Activated T-cell treated with anti-CD3 and anti-CD28 coated beads for 4 hours (primary cell): ENCODE data around the gene BAG5.

Experiments
- DNase-seq: peaks from one replicate; pipeline ENCODE4 v3.0.0-alpha.2; 2020

The BAG5 gene

GRCh38 chr14:103545915-103546651 is 16.4 kb downstream of the BAG5 start:
- no peak for DNase-seq

DNA sequence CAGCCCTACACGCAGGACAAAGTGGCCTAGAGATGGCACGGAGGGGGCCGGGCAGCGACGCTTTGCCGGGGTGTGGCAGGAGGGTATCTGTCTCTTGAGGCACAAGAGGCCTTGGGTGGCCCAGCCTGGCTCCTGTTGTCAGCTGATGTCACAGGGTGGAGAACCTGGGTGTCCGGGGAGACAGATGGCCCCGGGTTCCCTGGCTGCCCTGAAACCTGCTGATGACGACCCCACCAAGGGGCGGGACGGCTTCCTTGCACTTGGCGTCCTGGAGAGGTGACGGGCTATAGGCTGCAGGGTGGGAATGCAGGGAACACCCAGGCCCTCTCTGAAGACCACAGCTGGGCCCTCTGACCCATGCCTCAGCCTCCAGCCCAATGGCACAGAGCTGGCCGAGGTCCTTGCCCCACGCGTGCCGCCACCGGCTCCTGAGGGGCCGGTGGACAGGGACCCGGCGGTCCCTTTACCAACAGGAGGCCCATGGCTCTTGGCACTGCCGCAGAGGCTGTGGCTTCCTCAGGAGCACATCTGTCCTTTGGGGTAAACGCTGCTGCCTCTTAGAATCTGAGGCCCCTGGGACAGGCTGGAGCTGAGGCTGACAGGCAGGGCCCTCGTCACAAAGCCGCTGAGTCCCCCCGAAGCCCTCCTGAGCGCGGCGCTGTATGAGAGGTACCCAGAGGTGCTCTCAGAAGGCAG is 17.1 kb downstream of the BAG5 start:
- DNase-seq: no peak

DNA sequence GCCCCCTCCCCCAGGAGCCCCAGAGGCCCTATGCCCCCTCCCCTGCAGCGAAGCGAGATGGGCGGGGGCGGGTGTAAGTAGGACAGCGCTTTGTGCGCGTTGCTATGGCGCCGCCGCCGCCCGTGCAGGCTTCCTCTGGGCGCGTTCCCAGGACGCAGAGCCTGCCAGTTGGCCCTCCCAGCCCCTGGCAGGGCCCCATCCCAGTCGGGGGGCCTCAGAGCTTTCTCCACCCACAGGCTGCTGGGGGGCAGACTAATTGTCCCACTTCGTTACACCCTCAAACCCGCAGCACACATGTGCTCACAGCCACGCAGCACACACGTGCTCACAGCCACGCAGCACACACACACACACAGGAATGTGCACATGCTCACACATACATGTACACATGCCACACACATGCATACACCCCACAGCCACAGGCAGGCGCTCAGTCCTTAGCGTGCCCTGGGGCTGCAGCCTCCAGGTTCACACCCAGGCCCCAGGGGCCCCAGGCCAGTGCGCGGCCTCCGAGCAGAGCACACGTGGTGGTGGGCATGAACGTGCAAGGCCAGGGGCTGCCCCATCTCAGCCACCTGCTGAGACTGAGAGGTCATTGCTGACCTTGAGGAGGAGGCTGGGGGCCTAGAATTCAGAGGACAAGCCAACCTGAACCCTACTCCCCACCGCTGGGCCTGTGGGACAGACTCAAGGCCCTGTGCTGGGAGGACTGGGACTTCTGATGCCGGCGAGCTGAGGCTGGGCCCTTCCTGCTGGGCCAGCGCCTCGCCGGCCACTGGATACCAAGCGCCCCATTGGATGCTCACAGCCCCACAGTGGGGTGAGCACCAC is 17.9 kb downstream of the BAG5 start:
- DNase-seq: no peak

DNA sequence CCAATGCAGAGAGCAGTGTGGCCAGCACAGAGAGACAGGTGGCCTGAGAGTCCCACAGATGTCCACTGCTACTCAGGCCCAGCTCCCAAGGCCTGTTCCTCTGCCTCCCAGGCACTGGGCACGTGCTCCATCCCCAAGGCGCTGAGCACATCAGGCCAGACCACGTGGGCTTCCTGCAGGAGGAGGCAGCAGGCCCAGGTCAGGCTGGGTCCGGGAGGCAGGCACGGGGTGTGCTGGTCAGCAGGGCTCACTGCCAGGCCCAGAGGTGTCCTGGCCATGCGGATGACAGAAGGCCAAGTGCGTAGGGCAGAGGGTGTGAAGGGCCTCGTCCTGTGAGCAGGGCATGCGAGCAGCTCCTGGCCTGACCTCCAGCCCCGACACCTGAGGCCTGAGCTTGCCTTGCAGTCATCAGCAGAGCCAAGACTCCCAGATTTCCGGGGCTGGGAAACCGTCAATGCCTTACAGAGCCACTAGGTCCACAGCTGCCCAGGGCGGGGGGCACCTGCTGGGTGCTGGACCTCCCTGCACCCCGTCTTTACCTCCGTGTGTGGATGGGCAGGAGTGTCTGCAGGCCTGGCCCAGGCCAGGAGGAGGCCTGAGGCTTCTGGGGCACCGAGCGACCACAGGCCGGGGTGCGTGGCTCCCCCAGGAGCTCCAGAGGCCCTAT is 18.6 kb downstream of the BAG5 start:
- DNase-seq: no peak

DNA sequence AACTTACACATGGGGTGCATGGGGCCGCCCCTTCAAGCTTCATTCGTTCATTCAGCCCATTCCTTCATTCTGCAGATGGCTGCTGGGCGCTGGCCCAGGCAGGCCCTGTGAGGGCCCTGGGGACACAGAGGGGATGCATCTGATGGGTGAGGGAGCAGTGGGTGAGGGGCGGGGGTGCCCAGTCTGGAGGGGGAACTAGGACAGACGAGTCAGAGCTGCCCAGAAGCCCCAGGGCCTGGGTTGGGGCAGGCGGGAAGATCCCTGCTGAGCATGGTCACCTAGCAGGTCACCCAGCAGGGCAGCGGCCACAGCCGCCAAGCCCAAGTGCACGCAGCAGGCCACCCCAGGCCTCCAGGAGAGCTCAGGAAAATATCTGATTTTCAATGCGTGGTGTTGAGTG is 19.3 kb downstream of the BAG5 start:
- no peak for DNase-seq

DNA sequence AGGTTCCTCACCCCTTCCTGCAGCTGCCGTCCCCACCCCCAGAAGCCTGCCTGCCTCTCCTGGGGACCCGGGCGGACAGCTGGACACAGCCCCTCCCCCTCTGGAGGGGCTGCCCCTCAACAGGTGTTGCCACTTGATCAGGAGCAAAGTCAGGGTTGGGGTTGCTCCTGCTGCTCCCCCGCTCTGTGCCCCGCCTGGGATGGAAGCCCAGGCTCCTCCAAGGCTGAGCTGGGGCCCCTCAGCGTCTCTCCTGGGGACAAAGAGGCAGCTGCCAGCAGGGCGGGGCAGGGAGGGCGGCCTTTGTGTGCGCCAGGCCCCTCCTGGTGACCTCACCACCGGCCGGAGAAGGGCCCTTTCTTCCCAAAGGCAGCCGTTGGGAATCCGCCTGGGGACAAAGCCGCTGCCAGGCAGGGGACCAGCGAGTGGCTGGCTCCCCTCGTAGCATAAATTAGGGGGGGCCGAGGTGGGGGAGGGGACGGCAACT is 19.8 kb downstream of the BAG5 start:
- no peak for DNase-seq

GRCh38 chr14:103541709-103542604 is 20.5 kb downstream of the BAG5 start:
- no peak for DNase-seq

DNA sequence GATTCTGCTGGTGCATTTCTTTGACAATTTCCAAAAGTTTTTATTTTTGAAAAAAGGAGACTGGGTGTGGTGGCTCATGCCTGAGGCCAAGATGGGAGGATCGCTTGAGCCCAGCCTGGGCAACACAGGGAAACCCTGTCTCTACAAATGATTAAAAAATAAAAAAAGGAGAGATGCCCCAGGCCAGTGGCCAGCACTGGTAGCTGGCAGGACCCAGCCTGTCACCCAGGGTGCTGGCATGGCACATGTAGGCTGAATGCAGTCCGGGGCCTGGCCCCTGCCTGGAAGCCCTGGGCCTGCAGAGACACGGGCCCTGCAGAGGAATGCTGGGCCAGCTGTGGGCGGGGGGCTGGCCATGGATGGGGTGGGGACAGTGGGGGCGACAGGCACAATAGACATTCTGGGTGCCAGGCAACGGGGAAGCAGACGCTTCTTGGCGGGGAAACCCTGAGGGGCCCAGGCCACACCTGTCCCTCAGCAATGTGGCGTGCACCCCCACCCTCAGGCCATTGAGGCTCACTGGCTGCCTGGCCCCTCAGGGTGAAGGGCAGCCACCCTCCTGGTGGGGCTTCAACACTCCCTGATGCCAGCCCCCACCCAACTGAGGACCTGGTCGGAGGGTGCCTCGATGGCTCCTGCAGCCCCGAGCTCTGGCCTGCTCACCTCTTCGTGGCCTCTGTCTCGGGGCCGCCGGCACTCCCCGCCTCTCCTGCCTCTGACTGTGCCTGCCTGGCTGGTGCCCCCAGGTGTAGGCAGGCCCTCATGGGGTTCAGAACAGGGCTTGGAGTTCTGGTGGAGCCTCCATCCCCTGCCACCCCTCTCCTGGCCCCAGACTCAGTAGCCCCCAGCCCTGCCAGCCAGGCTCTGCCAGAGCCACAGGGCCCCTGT is 21.4 kb downstream of the BAG5 start:
- no peak for DNase-seq

DNA sequence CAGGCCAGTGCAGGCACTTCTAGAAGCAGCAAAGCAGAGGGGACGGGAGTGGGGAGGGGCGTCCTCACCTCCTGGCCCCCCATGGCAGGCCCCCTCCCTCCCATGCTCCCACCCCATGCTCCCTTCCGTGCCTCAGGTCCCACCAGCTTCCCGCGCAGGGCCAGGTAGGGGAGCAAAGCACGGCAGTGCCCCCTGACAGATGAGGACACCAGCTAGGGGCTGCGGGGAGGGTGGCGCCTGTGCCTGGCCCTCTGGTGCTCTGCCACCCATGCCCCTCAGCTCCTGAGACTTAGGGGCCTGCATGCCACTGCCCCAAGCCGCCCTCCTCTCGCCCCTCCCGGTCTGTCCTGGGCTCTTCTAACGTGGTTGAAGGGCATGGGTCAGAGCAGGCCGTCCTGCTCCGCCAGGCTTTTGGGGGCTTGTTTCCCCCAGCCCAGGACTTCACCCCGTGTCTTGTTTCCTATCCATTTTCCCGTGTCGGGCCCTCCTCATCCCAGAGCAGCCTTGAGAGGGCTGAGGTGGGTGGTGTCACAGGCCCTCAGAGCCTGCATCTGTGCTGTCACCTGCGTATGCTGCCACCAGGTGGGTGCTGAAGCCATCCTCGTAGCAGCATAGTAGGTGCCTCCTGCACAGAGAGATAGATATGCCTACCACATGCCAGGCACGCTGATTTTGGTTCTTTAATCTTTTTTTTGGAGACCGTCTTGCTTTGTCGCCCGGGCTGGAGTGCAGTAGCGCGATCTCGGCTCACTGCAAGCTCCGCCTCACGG is 23.2 kb downstream of the BAG5 start:
- DNase-seq: no peak

DNA sequence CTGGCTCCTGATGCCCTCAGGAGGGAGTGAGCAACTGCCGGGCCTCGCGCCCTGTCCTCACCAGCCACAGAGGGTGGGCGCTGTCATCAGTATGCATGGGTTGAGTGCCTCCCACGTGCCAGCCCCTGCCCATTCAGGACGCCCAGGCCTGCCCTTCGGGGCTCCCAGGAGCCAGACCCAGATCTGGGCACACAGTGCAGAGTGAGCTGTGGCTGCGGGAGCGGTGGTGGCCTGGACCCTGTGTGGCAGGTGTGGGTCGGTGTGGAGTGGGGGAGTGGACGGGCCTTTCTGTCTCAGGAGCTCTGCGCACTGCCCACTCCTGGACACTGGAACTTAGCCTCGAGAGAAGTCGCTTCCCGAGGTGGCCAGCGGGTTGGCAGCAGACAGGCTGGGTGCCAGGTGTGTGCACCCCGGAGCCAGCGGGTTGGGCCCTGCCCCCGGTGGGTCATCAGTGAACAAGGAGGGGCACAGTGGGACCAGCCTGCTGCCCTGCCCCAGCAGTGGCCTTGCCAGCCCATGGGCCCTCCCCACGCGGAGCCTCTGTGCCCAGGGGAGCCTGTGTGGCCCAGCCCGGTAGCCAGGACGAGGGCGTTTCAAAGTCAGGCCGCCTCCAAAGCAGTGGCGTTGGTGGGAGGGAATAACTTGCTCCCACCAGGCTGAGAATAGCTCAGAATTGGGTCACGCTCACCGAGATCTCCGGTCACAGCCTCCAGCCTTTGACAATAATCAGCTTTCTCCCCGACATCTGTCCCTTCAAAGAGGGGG is 24.0 kb downstream of the BAG5 start:
- DNase-seq: no peak

DNA sequence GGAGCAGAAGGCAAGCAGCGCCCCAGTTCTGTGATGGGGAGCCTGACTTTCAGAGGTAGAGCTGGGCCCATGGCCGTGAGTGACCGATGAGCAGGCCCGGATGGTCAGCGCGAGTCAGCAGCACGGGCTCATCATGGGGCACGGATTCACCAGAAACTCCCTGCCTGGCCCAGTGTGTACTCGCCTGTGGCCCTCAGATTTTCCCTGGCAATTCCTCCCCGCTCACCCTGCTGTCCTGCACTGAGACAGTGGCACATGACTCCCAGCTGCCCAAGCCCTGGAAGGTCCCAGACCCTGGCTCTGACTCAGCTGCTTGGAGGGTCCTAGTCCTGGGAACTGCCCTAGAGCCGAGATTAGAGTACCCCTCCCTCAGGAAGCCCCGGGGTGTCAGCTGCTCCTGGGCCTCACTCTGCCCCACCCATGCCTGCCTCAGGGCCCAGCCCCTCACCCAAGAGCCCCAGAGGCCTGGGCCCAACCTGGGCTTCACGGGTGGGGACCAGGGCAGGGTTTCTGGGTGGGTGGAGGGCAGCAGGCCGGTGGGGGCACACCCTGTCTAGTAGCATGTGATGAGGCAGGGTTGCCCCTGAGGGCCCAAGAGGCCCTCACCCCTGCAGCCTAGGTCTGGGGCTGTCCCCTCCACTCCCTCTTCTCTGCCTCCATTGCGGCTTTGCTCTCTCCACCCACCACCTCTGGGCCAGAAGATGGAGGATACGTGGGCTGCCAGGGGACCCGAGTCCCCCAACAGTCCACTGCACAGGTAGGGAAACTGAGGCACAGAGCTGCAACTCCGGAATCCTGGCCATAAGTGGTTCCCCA is 25.1 kb downstream of the BAG5 start:
- no peak for DNase-seq

DNA sequence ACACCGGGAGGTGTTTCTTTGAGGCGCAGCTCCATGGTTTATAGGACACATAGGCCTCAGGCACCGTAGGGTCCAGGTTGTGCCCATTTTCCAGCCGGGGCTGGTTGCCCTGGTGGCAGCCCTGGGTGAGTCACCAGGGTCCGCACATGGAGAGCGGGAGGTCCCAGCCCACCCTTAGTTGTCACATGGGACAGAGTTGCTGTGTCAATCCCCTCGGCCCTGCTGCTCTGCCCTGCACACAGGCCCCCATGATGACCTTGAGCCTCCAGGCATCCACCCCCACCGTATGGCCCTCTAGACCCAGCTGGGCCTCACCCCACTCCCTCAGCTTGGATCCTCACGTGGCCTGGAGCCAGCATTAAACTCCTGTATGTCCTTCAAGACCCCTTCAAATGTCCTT is 25.8 kb downstream of the BAG5 start:
- DNase-seq: no peak

DNA sequence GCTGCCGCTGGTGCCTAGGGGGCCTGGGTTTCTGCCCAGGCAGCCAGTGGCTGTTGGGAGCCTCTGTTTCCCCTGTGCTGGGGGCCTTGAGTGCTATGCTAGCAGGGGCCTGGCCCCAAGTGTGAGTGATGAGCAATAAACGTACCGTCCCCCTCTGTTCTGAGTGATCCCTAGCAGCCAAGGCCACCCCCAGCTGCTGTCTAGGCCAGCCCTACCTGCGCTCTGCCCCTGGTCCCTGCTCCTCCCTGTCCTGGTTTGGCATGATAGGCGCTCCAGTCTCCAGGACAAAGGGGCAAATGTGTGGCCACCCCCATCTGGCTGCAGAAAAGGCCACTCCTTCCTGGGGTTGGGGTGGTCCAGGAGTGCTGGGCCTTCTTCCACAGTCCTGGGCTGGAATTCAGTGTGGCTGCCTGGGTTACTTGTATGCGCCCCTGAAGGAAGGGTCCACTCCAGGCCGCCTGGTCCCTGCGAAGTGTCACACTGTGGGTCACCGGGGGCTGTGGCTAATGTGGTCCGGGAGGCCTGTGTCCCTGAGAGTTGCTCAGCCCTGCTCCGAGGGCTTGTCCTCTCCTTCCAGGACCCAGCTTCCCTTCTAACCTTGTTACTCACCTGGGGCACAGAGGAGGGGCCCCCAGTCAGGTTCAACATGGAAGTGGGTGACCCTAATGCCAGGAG is 26.4 kb downstream of the BAG5 start:
- no peak for DNase-seq

DNA sequence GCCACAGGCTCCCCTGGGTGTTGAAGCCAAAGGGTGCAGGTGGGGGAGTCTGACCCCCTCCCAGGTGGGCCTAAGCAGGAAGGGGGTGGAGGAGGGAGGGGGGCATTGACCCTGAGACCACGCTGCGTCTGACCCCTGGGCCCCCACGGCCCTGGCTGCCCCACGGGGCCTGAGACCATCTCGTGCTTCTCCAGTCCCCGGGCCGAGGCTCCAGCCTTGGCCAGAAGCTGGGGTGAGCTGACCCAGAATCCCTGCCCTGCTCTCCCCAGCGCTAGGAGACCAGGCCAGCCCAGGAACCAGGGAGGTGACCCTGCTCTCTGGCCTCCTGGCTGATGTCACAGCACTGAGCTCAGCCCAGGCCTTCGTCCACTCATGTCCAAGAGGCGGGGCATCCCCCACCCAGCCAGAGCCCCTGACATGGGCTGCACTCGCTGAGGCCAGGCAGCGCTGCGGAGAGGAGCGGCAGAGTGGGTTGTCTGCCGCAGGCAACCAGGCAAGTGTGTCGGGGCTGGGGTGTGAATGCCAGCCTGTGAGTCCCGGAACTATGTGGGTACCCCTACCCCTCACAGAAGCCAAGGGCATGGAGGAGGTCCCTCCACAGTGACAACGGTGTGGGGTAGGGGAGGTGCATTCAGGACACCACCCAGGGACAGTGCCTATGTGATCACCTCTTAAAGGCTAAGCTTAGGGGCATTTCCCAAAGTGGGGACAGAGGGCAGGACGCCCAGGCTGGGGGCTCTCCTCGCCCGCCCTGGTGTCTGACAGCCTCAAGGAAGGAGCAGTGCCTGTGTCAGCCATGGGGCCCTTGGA is 27.2 kb downstream of the BAG5 start:
- no peak for DNase-seq

DNA sequence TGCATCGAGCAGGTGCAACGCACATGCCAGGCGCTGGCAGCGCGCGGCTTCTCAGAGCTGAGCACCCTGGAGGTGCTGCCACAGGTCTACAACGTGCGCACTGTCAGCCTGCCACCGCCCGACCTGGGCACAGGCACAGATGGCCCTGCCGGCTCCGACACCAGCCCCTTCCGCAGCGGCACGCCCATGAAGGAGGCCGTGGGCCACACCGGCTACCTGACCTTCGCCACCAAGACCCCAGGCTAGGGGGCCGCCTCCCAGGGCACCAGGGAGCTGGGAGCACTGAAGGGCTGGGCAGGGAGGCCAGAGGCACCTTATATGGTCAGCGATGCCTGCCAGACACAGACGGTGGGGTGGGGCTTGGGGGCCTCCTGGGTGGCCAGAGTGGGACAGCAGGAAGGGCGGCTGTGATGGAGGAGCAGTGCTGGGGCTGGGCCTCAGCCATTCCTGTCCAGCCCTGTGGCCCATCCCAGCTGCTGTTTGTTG is 27.8 kb downstream of the BAG5 start:
- no peak for DNase-seq

DNA sequence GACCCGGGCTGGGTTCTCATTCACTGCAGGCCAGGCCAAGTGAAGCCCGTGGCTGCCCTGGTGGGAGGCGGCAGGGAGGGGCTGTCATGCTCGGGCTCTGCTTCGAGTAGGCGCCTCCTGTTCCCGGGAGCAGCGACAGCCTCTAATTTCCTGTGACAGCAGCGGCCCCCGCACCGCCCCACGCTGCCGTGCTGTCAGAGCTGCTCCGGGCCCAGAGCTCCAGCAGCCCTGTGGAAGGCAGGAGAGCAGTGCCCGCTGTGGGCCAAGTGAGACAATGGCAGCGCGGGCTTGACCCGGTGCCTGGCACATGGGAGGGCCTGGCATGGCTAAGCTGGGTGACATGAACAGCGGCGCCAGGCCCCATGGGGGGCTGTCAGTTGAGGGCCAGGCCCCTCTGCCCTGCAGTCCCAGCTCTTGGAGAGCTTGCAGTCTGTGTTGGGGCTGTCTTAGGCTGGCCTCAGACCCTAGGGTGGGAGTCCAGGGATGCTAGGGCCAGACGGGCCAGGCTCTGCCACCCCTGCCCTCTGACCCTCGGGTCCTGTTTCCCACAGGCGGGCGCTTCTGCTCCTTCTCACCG is 28.4 kb downstream of the BAG5 start:
- no peak for DNase-seq
